Sigmoid colon (tissue), 3 donors: ENCODE data around the gene SYNPO2.

Experiments
- POLR2A ChIP-seq, 2 donors: fragments of 450-650 bp; IDR thresholded peaks; one replicate each; pipeline ENCODE4 v1.6.1; 2016; ENCODE audit warnings: antibody characterized with exemption in 2 of 2, mild to moderate bottlenecking in 2 of 2, moderate library complexity in 2 of 2
- TF ChIP-seq, protein P1 (sequence below), 4 experiments: fragments of 450-650 bp in 3 of 4; fragments of 200-600 bp in 1 of 4; IDR thresholded peaks; one replicate each; pipeline ENCODE4 v1.5.1; 2016 to 2019; ENCODE audit warnings: antibody characterized with exemption in 4 of 4, mild to moderate bottlenecking in 3 of 4, moderate library complexity in 2 of 4

- no peak for TF ChIP-seq POLR2A (IDR thresholded peaks at IDR 0.05)
- TF ChIP-seq, protein P1, sequence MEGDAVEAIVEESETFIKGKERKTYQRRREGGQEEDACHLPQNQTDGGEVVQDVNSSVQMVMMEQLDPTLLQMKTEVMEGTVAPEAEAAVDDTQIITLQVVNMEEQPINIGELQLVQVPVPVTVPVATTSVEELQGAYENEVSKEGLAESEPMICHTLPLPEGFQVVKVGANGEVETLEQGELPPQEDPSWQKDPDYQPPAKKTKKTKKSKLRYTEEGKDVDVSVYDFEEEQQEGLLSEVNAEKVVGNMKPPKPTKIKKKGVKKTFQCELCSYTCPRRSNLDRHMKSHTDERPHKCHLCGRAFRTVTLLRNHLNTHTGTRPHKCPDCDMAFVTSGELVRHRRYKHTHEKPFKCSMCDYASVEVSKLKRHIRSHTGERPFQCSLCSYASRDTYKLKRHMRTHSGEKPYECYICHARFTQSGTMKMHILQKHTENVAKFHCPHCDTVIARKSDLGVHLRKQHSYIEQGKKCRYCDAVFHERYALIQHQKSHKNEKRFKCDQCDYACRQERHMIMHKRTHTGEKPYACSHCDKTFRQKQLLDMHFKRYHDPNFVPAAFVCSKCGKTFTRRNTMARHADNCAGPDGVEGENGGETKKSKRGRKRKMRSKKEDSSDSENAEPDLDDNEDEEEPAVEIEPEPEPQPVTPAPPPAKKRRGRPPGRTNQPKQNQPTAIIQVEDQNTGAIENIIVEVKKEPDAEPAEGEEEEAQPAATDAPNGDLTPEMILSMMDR (IDR thresholded peaks at IDR 0.05), result no peak
These were observed 160.7 kb downstream of the SYNPO2 start for GRCh38 chr4:119049342-119049741.
